Stimulated activated CD4-positive, alpha-beta T cell treated with anti-CD3 and anti-CD28 coated beads, Interleukin-1b, Interleukin-23, amount 100 ng/mL, for 24 hours (primary cell): Measurements from ENCODE around the gene TSPAN17.

Source experiments
- DNase-seq, 4 experiments: peaks; one replicate each; pipeline ENCODE4 v3.0.0-alpha.2; 2020; ENCODE audit warnings: low read depth in 4 of 4, low spot score in 1 of 4

TSPAN17 gene

GRCh38 chr5:176639981-176640380, 7.3 kb upstream of the TSPAN17 start:
- no peak for DNase-seq

GRCh38 chr5:176640616-176641015, 6.7 kb upstream of the TSPAN17 start:
- DNase-seq: no peak

- DNase-seq: no peak
Observed at GRCh38 chr5:176642675-176643490, 4.4 kb upstream of the TSPAN17 start.

GRCh38 chr5:176643491-176644219, 3.6 kb upstream of the TSPAN17 start:
- DNase-seq: no peak

GRCh38 chr5:176644294-176644693, 3.0 kb upstream of the TSPAN17 start:
- DNase-seq: no peak

- DNase-seq: no peak
Observed at GRCh38 chr5:176644878-176645670, 2.2 kb upstream of the TSPAN17 start.

- no peak for DNase-seq
Observed at GRCh38 chr5:176646049-176646706, 1.1 kb upstream of the TSPAN17 start.

GRCh38 chr5:176646707-176647029, 616 bp upstream of the TSPAN17 start:
- no peak for DNase-seq

GRCh38 chr5:176647843-176648473, 674 bp downstream of the TSPAN17 start:
- no peak for DNase-seq

GRCh38 chr5:176648474-176649194, 1.4 kb downstream of the TSPAN17 start:
- DNase-seq: no peak

GRCh38 chr5:176650354-176650884, 3.1 kb downstream of the TSPAN17 start:
- DNase-seq: no peak

- no peak for DNase-seq
Observed at GRCh38 chr5:176651472-176651980, 4.2 kb downstream of the TSPAN17 start.

- no peak for DNase-seq
Observed at GRCh38 chr5:176652136-176652535, 4.9 kb downstream of the TSPAN17 start.

GRCh38 chr5:176653401-176654385, 6.4 kb downstream of the TSPAN17 start:
- peak; percentile 60 to 75 (median 66) for DNase-seq

GRCh38 chr5:176654856-176655255, 7.6 kb downstream of the TSPAN17 start:
- DNase-seq: no peak

GRCh38 chr5:176656467-176656990, 9.2 kb downstream of the TSPAN17 start:
- DNase-seq: no peak

- DNase-seq: peak in 3 of 4 experiments; percentile 45 to 58 (median 53)
Observed at GRCh38 chr5:176658007-176658599, 10.8 kb downstream of the TSPAN17 start.
